HK-2 (cell line): Measurements from ENCODE around the gene PREB.

Source experiments
- DNase-seq: peaks from one replicate; pipeline ENCODE4 v3.0.0-alpha.2; 2018; ENCODE audit not compliant: unreplicated experiment

The PREB gene

GRCh38 chr2:27095745-27096651 is 38.4 kb downstream of the PREB start:
- DNase-seq = no peak

- DNase-seq = no peak
These were observed 39.0 kb downstream of the PREB start for GRCh38 chr2:27095427-27095744.

GRCh38 chr2:27094353-27094984 is 40.0 kb downstream of the PREB start:
- no peak for DNase-seq

- DNase-seq = no peak
These were observed 40.7 kb downstream of the PREB start for GRCh38 chr2:27093430-27094352.

- DNase-seq = peak; percentile 17
These were observed 41.6 kb downstream of the PREB start for GRCh38 chr2:27092696-27093429.

GRCh38 chr2:27091746-27092695 is 42.4 kb downstream of the PREB start:
- no peak for DNase-seq

GRCh38 chr2:27089111-27089954 is 45.1 kb downstream of the PREB start:
- DNase-seq = no peak

GRCh38 chr2:27088634-27089033 is 45.8 kb downstream of the PREB start:
- DNase-seq = no peak

- DNase-seq = no peak
These were observed 46.5 kb downstream of the PREB start for GRCh38 chr2:27087823-27088410.

GRCh38 chr2:27086724-27087593 is 47.5 kb downstream of the PREB start, which contains the start of gene KHK:
Gene KHK (plus strand): TSS chr2:27086772. CDS start chr2:27087260, 488 bp downstream.
- DNase-seq = peak; percentile 57

GRCh38 chr2:27086090-27086723 is 48.2 kb downstream of the PREB start:
- DNase-seq = peak; percentile 98

GRCh38 chr2:27085673-27086089 is 48.8 kb downstream of the PREB start:
- peak; percentile 74 for DNase-seq

GRCh38 chr2:27085062-27085672 is 49.3 kb downstream of the PREB start:
- DNase-seq = no peak

- DNase-seq = no peak
These were observed 50.0 kb downstream of the PREB start for GRCh38 chr2:27084297-27085061.

GRCh38 chr2:27083410-27084296 is 50.8 kb downstream of the PREB start:
- DNase-seq = no peak
